GM12878 (cell line): ENCODE data around the gene ARID4B. TPM values are rescaled to one million over a fixed set of nuclear protein-coding genes. Genes with fewer than 3 reads are reported as not detected.

Experiments used
- ASH2L ChIP-seq: fragments of 300-600, 200-600 bp; sonication (generic); IDR thresholded peaks from 2 replicates; pipeline ENCODE4 v1.6.1; 2017; ENCODE audit warnings: low read depth, mild to moderate bottlenecking, borderline replicate concordance
- ATF3 ChIP-seq: IDR thresholded peaks from 2 replicates; pipeline ENCODE4 v1.6.1; 2011; ENCODE audit warnings: low read depth, mild to moderate bottlenecking, low read length, moderate library complexity, borderline replicate concordance; ENCODE audit errors: extremely low read depth
- BRCA1 ChIP-seq: IDR thresholded peaks from 2 replicates; pipeline ENCODE4 v1.6.1; 2011; ENCODE audit warnings: low read depth, low read length, improper control_type of control experiment
- ETV6 ChIP-seq, 2 experiments: fragments of 450-650 bp in 1 of 2; IDR thresholded peaks in 1 of 2; conservative IDR thresholded peaks in 1 of 2; 2 replicates each; pipeline ENCODE4 v1.6.1; 2014; ENCODE audit warnings: antibody characterized with exemption in 1 of 2, borderline replicate concordance in 1 of 2, low read depth in 1 of 2, mild to moderate bottlenecking in 1 of 2, moderate library complexity in 1 of 2
- EZH2 ChIP-seq: IDR thresholded peaks from 2 replicates; pipeline ENCODE4 v1.6.1; 2012; ENCODE audit warnings: low read depth, mild to moderate bottlenecking, control low read depth, inconsistent platforms, low read length, borderline replicate concordance; ENCODE audit not compliant: control insufficient read depth
- GABPA ChIP-seq: IDR thresholded peaks from 2 replicates; pipeline ENCODE4 v1.6.1; 2014; ENCODE audit warnings: antibody characterized with exemption, low read depth, mild to moderate bottlenecking, inconsistent platforms
- HSF1 ChIP-seq: fragments of 150-350 bp; IDR thresholded peaks from 2 replicates; pipeline ENCODE4 v1.6.1; 2014; ENCODE audit warnings: mild to moderate bottlenecking, low read depth, low read length
- IKZF1 ChIP-seq: fragments of 450-650 bp; conservative IDR thresholded peaks from 2 replicates; pipeline ENCODE4 v1.6.1; 2017; ENCODE audit warnings: antibody characterized with exemption, mild to moderate bottlenecking
- KAT2A ChIP-seq: conservative IDR thresholded peaks from 2 replicates; pipeline ENCODE4 v1.6.1; 2011; ENCODE audit warnings: low read depth, low read length; ENCODE audit not compliant: control insufficient read depth
- NBN ChIP-seq: fragments of 450-650 bp; IDR thresholded peaks from 2 replicates; pipeline ENCODE4 v1.6.1; 2016
- POLR2AphosphoS5 ChIP-seq: IDR thresholded peaks from 2 replicates; pipeline ENCODE4 v1.6.1; 2011; ENCODE audit warnings: mild to moderate bottlenecking, low read length, inconsistent platforms
- RAD21 ChIP-seq: IDR thresholded peaks from 2 replicates; pipeline ENCODE4 v1.6.1; 2011; ENCODE audit warnings: mild to moderate bottlenecking, low read depth, low read length, moderate library complexity; ENCODE audit not compliant: insufficient read depth
- RELA ChIP-seq: fragments of 450-650 bp; IDR thresholded peaks from 2 replicates; pipeline ENCODE4 v1.8.0; 2014; ENCODE audit warnings: borderline replicate concordance; ENCODE audit not compliant: partially characterized antibody
- RUNX3 ChIP-seq: IDR thresholded peaks from 2 replicates; pipeline ENCODE4 v1.6.1; 2012; ENCODE audit warnings: low read length, inconsistent platforms
- SMAD1 ChIP-seq: fragments of 450-650 bp; IDR thresholded peaks from 2 replicates; pipeline ENCODE4 v1.6.1; 2018; ENCODE audit warnings: mild to moderate bottlenecking, low read depth; ENCODE audit not compliant: partially characterized antibody
- SPI1 ChIP-seq: IDR thresholded peaks from 2 replicates; pipeline ENCODE4 v1.6.1; 2011; ENCODE audit warnings: low read depth, mild to moderate bottlenecking, low read length, moderate library complexity, borderline replicate concordance; ENCODE audit not compliant: insufficient read depth
- SREBF1 ChIP-seq: IDR thresholded peaks from 2 replicates; pipeline ENCODE4 v1.6.1; 2012; ENCODE audit warnings: mild to moderate bottlenecking, low read length
- SREBF2 ChIP-seq: IDR thresholded peaks from 2 replicates; pipeline ENCODE4 v1.6.1; 2012; ENCODE audit warnings: mild to moderate bottlenecking, low read length
- STAT1 ChIP-seq: fragments of 450-650 bp; conservative IDR thresholded peaks from 2 replicates; pipeline ENCODE4 v1.6.1; 2014; ENCODE audit warnings: antibody characterized with exemption, mild to moderate bottlenecking
- TAF1 ChIP-seq: IDR thresholded peaks from 2 replicates; pipeline ENCODE4 v1.6.1; 2011; ENCODE audit warnings: mild to moderate bottlenecking, low read depth, low read length, borderline replicate concordance
- TCF3 ChIP-seq: IDR thresholded peaks from 2 replicates; pipeline ENCODE4 v1.6.1; 2012; ENCODE audit warnings: low read depth, mild to moderate bottlenecking, low read length, borderline replicate concordance; ENCODE audit not compliant: insufficient read depth
- ZBTB33 ChIP-seq: fragments of 450-650 bp; IDR thresholded peaks from 2 replicates; pipeline ENCODE4 v1.6.1; 2017; ENCODE audit warnings: mild to moderate bottlenecking
- ZNF24 ChIP-seq: fragments of 450-650 bp; IDR thresholded peaks from 2 replicates; pipeline ENCODE4 v1.6.1; 2017; ENCODE audit warnings: antibody characterized with exemption, mild to moderate bottlenecking
- ZNF274 ChIP-seq: IDR thresholded peaks from one replicate; pipeline ENCODE4 v1.8.0; 2011; ENCODE audit not compliant: insufficient read length, insufficient read depth
- polyA plus RNA-seq, 11 experiments: library from polyadenylated mRNA; depleted of rRNA in 4 of 11; unstranded in 6 of 11; stranded (reverse) in 5 of 11; fragments of >200 nt; fragmentation: Nextera tagmentation in 4 of 11; fragmentation: Illumina TruSeq in 1 of 11; extraction: Ambion mirVana in 4 of 11; extraction: Trizol in 1 of 11; gene quantifications; 1 replicate in 1 of 11; 2 replicates in 10 of 11; pipeline versions ENCODE4 v1.2.1 to v1.2.3, GENCODE V29; 2011 to 2016; ENCODE audit warnings: inconsistent platforms in 2 of 11, missing spikeins in 2 of 11, low read depth in 1 of 11
- total RNA-seq, 4 experiments: library from RNA; depleted of rRNA in 3 of 4; stranded (reverse); fragments of >200 nt in 3 of 4; fragmentation: Illumina TruSeq in 1 of 4; extraction: Trizol in 1 of 4; gene quantifications; 2 replicates each; pipeline versions ENCODE4 v1.2.1 to v1.2.3, GENCODE V29; 2013 to 2021

The ARID4B gene
- total and polyA plus RNA-seq, 10 of the 15 experiments (the other 5 are each of a cell fraction or from before 2014, with no cell fraction given): 13.6 to 39.1 (median 28.0) TPM

GRCh38 chr1:235327559-235328270 is at the start of gene ARID4B (continued):
- TF ChIP-seq ASH2L: no peak
- TF ChIP-seq STAT1: no peak
- no peak for TF ChIP-seq KAT2A
- TF ChIP-seq TAF1: peak; percentile 79; the same call in 1 of the 2 replicates
- no peak for TF ChIP-seq EZH2
- TF ChIP-seq ATF3: no peak
- TF ChIP-seq SREBF2: no peak
- TF ChIP-seq BRCA1: no peak
- TF ChIP-seq GABPA: no peak
- TF ChIP-seq HSF1: no peak
- TF ChIP-seq ZBTB33: no peak
- no peak for TF ChIP-seq ZNF274
- TF ChIP-seq RUNX3: no peak; the same call in 1 of the 2 replicates
- TF ChIP-seq RAD21: no peak
- TF ChIP-seq ZNF24: no peak
- no peak for TF ChIP-seq SMAD1
- peak; percentile 34 for TF ChIP-seq RELA
- TF ChIP-seq SPI1: no peak
- TF ChIP-seq IKZF1: no peak; the same call in 1 of the 2 replicates
- 0 out of 2 replicates have a peak, but pooled peaks have one; percentile 59 for TF ChIP-seq POLR2AphosphoS5
- TF ChIP-seq TCF3: no peak
- no peak for TF ChIP-seq SREBF1
- TF ChIP-seq ETV6 (conservative IDR thresholded peaks at IDR 0.05 in 1 of 2, IDR thresholded peaks at IDR 0.05 in 1 of 2; ENCODE audit: borderline replicate concordance in 1 of 2, low read depth in 1 of 2): no peak
- 0 out of 2 replicates have a peak, but pooled peaks have one; percentile 22 for TF ChIP-seq NBN
